HPDE6-E6E7 (cell line): ENCODE data around the gene NTRK3.

Source experiments
- DNase-seq: peaks from one replicate; pipeline ENCODE4 v3.0.0; 2011; ENCODE audit warnings: missing footprints; ENCODE audit errors: extremely low spot score

Gene NTRK3

GRCh38 chr15:87944050-87944449 lies 312.5 kb downstream of the NTRK3 start:
- DNase-seq = no peak

GRCh38 chr15:87943626-87944025 lies 312.9 kb downstream of the NTRK3 start:
- DNase-seq = no peak

GRCh38 chr15:87942316-87942715 lies 314.2 kb downstream of the NTRK3 start:
- DNase-seq = no peak

GRCh38 chr15:87941606-87942005 lies 314.9 kb downstream of the NTRK3 start:
- DNase-seq = no peak

GRCh38 chr15:87940768-87941167 lies 315.8 kb downstream of the NTRK3 start:
- no peak for DNase-seq

GRCh38 chr15:87939848-87940457 lies 316.6 kb downstream of the NTRK3 start:
- DNase-seq = no peak

GRCh38 chr15:87938031-87938430 lies 318.5 kb downstream of the NTRK3 start:
- no peak for DNase-seq

- no peak for DNase-seq
Observed at GRCh38 chr15:87935583-87935982, 321.0 kb downstream of the NTRK3 start.

GRCh38 chr15:87931584-87931983 lies 325.0 kb downstream of the NTRK3 start:
- no peak for DNase-seq

GRCh38 chr15:87930457-87930856 lies 326.1 kb downstream of the NTRK3 start:
- DNase-seq = no peak

- DNase-seq = no peak
Observed at GRCh38 chr15:87929841-87930240, 326.7 kb downstream of the NTRK3 start.

GRCh38 chr15:87924433-87924832 lies 332.1 kb downstream of the NTRK3 start:
- DNase-seq = no peak

GRCh38 chr15:87919064-87919463 lies 337.5 kb downstream of the NTRK3 start:
- no peak for DNase-seq

GRCh38 chr15:87917480-87917879 lies 339.1 kb downstream of the NTRK3 start:
- no peak for DNase-seq

GRCh38 chr15:87916208-87916607 lies 340.3 kb downstream of the NTRK3 start:
- DNase-seq = no peak

GRCh38 chr15:87910301-87910700 lies 346.2 kb downstream of the NTRK3 start:
- no peak for DNase-seq

GRCh38 chr15:87907676-87908446 lies 348.7 kb downstream of the NTRK3 start:
- DNase-seq = no peak

- no peak for DNase-seq
Observed at GRCh38 chr15:87906444-87906843, 350.1 kb downstream of the NTRK3 start.

- no peak for DNase-seq
Observed at GRCh38 chr15:87902772-87903426, 353.6 kb downstream of the NTRK3 start.

- DNase-seq = no peak
Observed at GRCh38 chr15:87901926-87902690, 354.4 kb downstream of the NTRK3 start.

GRCh38 chr15:87901008-87901407 lies 355.5 kb downstream of the NTRK3 start:
- DNase-seq = no peak

GRCh38 chr15:87896936-87897335 lies 359.6 kb downstream of the NTRK3 start:
- DNase-seq = no peak
